ENCODE data around the gene METTL22.

- no peak for TF ChIP-seq POLR2A (IDR thresholded peaks at IDR 0.05; ENCODE audit: low read depth)
- TF ChIP-seq CTCF (IDR thresholded peaks at IDR 0.05) = no peak
- TF ChIP-seq POLR2AphosphoS5 (IDR thresholded peaks at IDR 0.05) = no peak
Observed at GRCh38 chr16:8639694-8640093, 18.2 kb downstream of the METTL22 start.
